A673 (cell line): ENCODE data around the gene ZNF17. TPM values are rescaled to one million over a fixed set of nuclear protein-coding genes. Genes with fewer than 3 reads are reported as not detected.
A peak's percentile ranks its signal among the peaks of the same experiment; 100 is the strongest.

Experiments
- BruUV-seq: library from RNA; stranded (reverse); fragments of 400-500 nt; replicated peaks from 2 replicates; lab custom pipeline; 2021; lab: Mats Ljungman, UMichigan
- CTCF ChIA-PET: fragments of 300-600 bp; sonication (Branson Sonifier 250); formaldehyde crosslinking; loops from one replicate; lab custom pipeline; 2022; ENCODE audit warnings: antibody characterized with exemption; lab: Charles Lee
- POLR2A ChIA-PET: fragments of 300-600 bp; sonication (Branson Sonifier 250); formaldehyde crosslinking; loops from one replicate; lab custom pipeline; 2022; ENCODE audit warnings: antibody characterized with exemption; ENCODE audit not compliant: low non-redundant PET; lab: Charles Lee
- DNase-seq: peaks from one replicate; pipeline ENCODE4 v3.0.0-alpha.2; 2015; ENCODE audit warnings: low spot score
- H3K27ac ChIP-seq: fragments of 200-600 bp; sonication (generic); 2 replicates; pipeline ENCODE4 v1.5.1; 2016; ENCODE audit warnings: mixed run types, low read depth, mild to moderate bottlenecking, mixed read lengths, antibody characterized with exemption, low read length; ENCODE audit not compliant: poor library complexity, severe bottlenecking
- H3K27me3 ChIP-seq: fragments of 200-600 bp; sonication (generic); replicated peaks from 2 replicates; pipeline ENCODE4 v1.6.1; 2017; ENCODE audit warnings: mixed run types, low read depth, mild to moderate bottlenecking, mixed read lengths, antibody characterized with exemption, low read length; ENCODE audit not compliant: insufficient read depth, poor library complexity
- H3K36me3 ChIP-seq: fragments of 200-600 bp; sonication (generic); 2 replicates; pipeline ENCODE4 v1.6.1; 2016; ENCODE audit warnings: mixed run types, mild to moderate bottlenecking, mixed read lengths, antibody characterized with exemption, low read length; ENCODE audit not compliant: insufficient read depth, poor library complexity, severe bottlenecking
- H3K4me1 ChIP-seq: fragments of 200-600 bp; sonication (generic); 2 replicates; pipeline ENCODE4 v1.6.1; 2017; ENCODE audit warnings: mixed run types, mild to moderate bottlenecking, mixed read lengths, antibody characterized with exemption, low read length; ENCODE audit not compliant: insufficient read depth, poor library complexity, severe bottlenecking
- H3K4me3 ChIP-seq: fragments of 200-600 bp; sonication (generic); 2 replicates; pipeline ENCODE4 v1.5.1; 2016; ENCODE audit warnings: low read depth, mixed run types, mild to moderate bottlenecking, mixed read lengths, low read length; ENCODE audit not compliant: poor library complexity, severe bottlenecking
- H3K9me3 ChIP-seq: fragments of 200-600 bp; sonication (generic); 2 replicates; pipeline ENCODE4 v1.6.1; 2016; ENCODE audit warnings: mixed run types, low read depth, mild to moderate bottlenecking, mixed read lengths, antibody characterized with exemption, low read length; ENCODE audit not compliant: poor library complexity, severe bottlenecking
- EZH2 ChIP-seq: fragments of 200-600 bp; sonication (generic); IDR thresholded peaks from 2 replicates; pipeline ENCODE4 v1.6.1; 2017; ENCODE audit warnings: borderline replicate concordance, low read depth, mild to moderate bottlenecking, mixed read lengths, antibody characterized with exemption, low read length; ENCODE audit not compliant: poor library complexity, severe bottlenecking
- intact Hi-C: fragments of 100-400 bp; cut with micrococcal nuclease; formaldehyde crosslinking; loops from one replicate; pipeline ENCODE4 v1.10.0; 2022; ENCODE audit not compliant: unreplicated experiment
- total RNA-seq: library from RNA; stranded (reverse); gene quantifications from 2 replicates; pipeline ENCODE4 v1.2.3, GENCODE V29; 2021
- TF ChIP-seq, protein P1 (sequence below): fragments of 300-800, 200-600 bp; sonication (generic); conservative IDR thresholded peaks from 2 replicates; pipeline ENCODE4 v1.5.1; 2017; ENCODE audit warnings: low read depth, mild to moderate bottlenecking, antibody characterized with exemption, low read length, moderate library complexity, mixed read lengths

Gene ZNF17
- total RNA-seq, 1 experiment from 2014 or later: 13.1 TPM

DNA sequence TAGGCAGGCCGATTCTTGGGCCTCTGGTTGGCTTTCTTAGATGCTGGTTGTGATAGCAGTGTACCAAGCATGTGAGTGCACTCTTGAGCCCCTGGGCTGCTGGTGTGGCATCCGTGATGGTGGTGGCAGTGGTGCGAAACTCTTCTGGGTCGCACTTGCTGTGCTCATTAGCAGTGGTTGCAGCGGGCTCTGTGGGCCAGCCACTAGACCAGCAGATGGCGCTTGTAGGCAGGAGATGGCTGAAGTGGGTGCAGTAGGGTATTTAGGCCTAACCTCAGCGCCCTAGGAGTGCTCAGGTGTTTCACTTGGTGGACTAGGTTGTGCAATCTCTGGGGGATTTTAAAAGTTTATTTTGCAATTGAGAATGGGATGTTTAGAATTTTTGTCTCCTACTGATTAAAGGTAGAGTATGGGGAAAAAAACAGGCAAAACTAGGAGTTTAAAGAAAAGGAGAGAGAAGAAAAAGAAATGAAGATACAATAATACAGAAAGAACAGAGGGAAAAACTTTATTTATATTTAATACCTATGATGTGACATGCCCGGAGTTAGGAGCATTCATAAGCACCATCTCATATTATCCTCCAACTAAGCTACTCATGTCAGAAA is 4.3 kb upstream of the ZNF17 start:
- Histone ChIP-seq H3K27ac (no peak overlapping the region), H3K36me3 (no peaks in the 10 kb centered on the region), H3K4me3 (no peak overlapping the region), H3K27me3 (no peaks in the 10 kb centered on the region), H3K4me1 (no peaks in the 10 kb centered on the region), H3K9me3 (no peaks in the 10 kb centered on the region)
- ChIA-PET POLR2A (no interaction called here), CTCF (interaction anchor here (1.0 kb wide), 1 partner anchor 749 kb away, joined by 4 read pairs; no protein-coding TSS in a partner anchor)
- BruUV-seq: no TSS peak
- TF ChIP-seq, protein P1, sequence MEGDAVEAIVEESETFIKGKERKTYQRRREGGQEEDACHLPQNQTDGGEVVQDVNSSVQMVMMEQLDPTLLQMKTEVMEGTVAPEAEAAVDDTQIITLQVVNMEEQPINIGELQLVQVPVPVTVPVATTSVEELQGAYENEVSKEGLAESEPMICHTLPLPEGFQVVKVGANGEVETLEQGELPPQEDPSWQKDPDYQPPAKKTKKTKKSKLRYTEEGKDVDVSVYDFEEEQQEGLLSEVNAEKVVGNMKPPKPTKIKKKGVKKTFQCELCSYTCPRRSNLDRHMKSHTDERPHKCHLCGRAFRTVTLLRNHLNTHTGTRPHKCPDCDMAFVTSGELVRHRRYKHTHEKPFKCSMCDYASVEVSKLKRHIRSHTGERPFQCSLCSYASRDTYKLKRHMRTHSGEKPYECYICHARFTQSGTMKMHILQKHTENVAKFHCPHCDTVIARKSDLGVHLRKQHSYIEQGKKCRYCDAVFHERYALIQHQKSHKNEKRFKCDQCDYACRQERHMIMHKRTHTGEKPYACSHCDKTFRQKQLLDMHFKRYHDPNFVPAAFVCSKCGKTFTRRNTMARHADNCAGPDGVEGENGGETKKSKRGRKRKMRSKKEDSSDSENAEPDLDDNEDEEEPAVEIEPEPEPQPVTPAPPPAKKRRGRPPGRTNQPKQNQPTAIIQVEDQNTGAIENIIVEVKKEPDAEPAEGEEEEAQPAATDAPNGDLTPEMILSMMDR: peak; percentile 84
- TF ChIP-seq EZH2: no peak
- intact Hi-C loops: loop anchor here (2.0 kb wide), 1 partner anchor 748 kb away; no protein-coding TSS in a partner anchor
- DNase-seq: peak; percentile 70

DNA sequence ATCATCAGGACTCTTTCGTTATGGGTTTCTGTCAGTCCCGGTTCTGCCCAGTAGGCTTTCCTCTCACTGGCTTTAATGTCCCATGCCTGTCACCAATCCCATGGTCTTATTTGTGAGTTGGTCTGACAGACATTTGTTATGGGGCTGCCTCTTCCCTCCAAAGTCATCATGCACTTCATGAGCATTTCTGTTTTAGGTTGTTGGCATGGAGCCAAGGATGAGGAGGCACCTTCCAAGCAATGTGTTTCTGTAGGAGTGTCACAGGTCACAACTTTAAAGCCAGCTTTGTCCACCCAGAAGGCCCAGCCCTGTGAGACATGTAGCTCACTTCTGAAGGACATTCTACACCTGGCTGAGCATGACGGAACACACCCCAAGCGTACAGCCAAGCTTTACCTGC is 8.5 kb downstream of the ZNF17 start:
- Histone ChIP-seq H3K4me3 (no peak overlapping the region), H3K4me1 (no peaks in the 10 kb centered on the region), H3K9me3 (peaks cover 14% of the 10 kb centered on the region), H3K27me3 (no peaks in the 10 kb centered on the region), H3K27ac (no peak overlapping the region), H3K36me3 (peaks cover 34% of the 10 kb centered on the region)
- no peak for DNase-seq
- TF ChIP-seq EZH2: no peak
- TF ChIP-seq, protein P1: no peak
- intact Hi-C loops: no loop called here
- ChIA-PET CTCF (no interaction called here), POLR2A (no interaction called here)
- no TSS peak for BruUV-seq

DNA sequence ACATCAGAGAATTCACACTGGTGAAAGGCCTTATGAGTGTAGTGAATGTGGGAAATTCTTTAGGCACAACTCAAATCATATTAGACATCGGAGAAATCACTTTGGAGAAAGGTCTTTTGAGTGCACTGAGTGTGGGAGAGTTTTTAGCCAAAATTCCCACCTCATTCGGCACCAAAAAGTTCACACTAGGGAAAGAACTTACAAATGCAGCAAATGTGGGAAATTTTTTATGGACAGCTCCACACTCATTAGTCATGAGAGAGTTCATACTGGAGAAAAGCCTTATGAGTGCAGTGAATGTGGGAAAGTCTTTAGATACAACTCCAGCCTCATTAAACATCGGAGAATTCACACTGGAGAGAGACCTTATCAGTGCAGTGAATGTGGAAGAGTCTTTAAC is 10.1 kb downstream of the ZNF17 start:
- ChIA-PET CTCF (no interaction called here), POLR2A (no interaction called here)
- Histone ChIP-seq H3K4me3 (no peak overlapping the region), H3K36me3 (peaks cover 34% of the 10 kb centered on the region), H3K27me3 (no peaks in the 10 kb centered on the region), H3K27ac (no peak overlapping the region), H3K9me3 (peaks cover 14% of the 10 kb centered on the region), H3K4me1 (no peaks in the 10 kb centered on the region)
- no peak for DNase-seq
- intact Hi-C loops: no loop called here
- BruUV-seq: no TSS peak
- no peak for TF ChIP-seq EZH2
- TF ChIP-seq, protein P1: no peak
